NCI-H2029 treated with DMSO at 0.1 percent for 48 hours (cell line): ENCODE measurements around the gene PDZRN3.
A peak's percentile ranks its signal among the peaks of the same experiment; 100 is the strongest.

Experiments used
- DNase-seq: peaks from one replicate; lab custom pipeline; 2025; lab: John Stamatoyannopoulos, UW

The PDZRN3 gene

DNA sequence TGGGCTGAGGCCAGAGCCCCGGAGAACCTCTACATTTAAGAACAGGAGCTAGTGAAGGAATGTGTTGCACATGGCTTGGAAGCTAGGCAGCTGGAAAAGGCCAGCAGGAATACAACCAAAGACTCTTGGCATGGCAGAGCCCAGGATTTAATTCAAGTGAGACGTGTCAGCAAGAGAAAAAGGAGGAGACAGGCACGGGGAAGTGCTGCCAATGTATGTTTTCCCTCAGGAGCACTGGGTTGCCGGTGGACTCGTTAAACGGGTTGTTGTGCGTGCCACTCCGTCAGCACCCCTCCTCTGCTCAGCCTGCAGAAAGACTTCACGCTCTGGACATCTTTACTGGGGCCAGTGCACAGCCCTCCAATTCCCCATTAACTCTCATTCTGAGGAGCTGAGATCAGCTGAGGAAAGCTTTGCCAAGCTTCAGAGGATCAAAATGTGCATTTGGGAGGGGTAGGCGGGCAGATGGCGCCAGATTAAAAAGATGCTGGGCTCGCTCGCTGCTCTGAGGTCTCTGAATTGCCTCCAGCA, 103.7 kb downstream of the PDZRN3 start:
- DNase-seq = no peak

DNA sequence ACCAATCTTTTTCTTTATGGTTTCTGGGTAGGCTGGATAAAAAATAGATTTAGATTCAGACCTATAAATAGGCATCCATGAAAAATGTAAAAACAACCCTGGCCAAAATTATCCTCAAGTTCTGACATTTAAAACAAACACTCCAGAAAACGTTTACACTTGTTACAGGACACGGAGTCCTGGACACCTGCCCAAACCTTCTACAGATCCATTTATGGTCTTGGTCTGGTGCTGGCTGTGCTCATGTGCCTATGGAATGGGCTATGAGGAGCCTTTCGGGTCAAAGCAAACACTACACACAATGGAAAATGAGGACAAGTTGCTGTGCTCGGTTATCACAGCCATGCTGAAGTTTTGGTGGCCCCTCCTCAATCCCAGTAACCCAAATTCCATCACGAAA, 108.1 kb downstream of the PDZRN3 start:
- peak; percentile 65 for DNase-seq

DNA sequence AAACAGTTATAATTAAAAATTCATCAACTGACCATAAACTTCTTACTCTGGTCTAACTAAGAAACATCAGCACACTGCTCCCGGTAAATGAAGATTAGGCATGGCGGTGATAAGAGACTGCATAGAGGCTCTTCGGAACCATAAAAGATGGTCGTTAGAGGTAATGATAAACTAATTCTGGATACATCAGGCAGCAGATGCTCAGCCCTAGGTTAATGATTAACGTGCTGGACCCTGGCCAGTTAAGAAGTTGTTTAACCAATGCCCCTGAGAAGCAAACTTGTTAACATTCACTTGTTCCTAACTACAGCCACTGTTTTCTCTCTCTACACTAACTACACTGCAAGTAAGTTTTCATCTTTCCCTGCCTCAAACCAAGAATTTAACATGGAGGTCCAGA, 111.5 kb downstream of the PDZRN3 start:
- no peak for DNase-seq

DNA sequence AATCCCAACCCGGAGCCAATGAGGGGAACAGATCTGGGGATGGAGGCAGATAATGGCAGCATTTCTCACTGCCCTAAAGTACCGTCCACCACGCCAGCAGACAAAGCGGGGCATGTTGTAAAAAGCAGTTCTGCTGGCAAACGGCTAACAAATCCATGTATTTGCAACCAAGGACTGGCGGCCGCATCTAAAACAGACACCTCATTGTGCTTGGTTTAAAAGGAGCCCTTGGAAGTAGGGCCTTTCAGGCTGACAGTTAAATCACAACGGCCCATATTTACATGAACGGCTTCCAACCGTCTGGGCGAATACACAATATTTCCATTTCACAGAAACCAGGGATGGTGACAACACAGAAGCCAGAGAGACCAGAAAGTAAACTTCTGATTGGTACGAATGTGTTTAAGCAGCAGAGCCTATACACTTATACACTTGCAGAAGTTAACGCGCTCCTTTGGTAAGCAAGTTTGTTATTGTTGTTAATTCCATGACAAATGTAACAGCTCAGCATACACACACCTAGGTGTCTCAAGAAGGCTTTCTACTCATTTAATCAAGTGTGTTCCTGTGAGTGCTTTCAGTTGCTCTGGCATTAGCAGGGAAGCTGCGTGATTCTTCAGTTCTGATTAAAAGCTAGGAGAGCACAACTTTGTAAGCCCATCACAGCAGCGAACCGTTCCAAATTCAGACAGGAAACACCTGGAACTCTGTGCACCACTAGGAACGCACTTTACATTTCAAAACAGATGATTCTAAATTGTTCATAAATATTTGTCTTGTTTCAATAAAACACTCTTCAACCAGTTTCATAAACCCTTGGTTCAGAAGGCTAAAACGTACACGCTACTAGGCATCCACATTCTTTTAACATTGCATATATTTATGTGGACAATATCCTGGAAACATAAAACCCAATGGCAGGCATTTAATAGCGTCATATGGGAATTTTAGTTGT, 112.9 kb downstream of the PDZRN3 start:
- no peak for DNase-seq

DNA sequence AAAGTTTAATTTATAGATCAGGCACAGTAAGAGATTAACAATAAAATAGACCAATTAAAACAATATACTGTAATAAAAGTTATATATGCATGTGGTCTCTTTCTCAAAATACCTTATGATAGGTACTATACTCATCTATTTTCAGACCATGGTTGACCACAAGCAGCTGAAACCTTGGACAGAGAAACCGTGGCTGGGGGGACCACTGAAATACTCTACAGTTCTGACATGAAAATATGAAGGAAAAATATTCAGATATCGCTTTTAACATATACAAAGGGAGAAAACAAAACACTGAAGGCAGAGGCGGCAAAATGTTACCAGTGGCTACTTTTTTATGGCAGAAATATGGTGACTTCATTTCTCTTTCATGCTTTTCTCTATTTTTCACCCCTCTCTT, 114.0 kb downstream of the PDZRN3 start:
- no peak for DNase-seq

DNA sequence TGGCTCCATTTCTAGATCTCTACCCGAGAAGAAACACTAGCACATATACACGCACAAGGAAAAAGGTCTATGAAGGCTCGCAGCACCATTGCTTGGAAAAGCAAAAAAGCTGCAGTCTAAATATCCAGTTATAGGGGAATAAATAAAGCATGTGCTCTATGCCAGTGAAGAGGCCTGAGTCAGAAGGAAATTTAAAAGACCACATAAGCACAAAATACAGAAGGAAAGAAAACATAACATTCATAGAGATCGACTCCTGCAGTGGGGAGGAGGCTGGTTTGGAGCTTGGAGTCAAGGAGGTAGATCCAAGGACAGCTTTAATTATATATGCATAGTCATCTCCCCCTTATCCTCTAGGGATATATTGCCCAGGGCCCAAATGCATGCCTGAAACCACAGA, 114.4 kb downstream of the PDZRN3 start:
- DNase-seq = no peak

DNA sequence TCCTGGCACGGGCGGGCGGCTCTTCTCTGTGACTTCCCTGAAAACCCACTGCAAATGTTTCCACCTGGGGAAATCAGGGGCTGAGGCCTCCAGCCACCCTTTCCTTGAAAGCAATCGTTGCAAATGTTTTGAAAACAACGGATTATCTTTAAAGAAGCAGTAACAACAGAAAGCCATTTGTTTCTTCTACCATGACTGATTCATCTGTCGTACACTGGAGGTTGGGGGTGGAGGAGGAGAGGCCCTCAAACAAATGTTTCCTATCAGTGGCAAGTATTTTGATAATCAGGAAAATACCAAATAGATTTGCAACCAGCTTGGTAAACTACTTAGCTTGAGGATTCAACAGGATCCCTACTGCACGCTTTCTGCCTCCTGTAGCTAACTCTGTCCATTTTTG, 114.9 kb downstream of the PDZRN3 start:
- no peak for DNase-seq

DNA sequence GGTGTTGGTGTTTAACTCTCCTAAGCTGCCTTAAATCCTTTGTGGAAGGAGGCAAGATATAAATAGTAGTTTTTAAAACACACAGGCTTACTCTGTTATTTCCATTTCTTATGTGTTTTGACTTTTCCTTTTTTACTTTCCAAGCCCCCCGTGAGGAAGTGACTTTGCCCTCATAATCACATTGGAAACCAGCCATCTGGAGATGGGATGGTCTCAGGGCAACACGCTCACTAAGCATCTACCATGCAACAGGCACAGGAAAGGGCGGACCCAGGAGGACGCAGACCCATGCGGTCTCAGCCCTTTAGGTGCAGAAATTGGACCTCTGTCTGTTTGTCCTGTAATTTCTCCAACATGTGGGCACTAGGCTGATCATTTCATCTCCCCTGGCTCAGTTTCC, 115.7 kb downstream of the PDZRN3 start:
- no peak for DNase-seq

DNA sequence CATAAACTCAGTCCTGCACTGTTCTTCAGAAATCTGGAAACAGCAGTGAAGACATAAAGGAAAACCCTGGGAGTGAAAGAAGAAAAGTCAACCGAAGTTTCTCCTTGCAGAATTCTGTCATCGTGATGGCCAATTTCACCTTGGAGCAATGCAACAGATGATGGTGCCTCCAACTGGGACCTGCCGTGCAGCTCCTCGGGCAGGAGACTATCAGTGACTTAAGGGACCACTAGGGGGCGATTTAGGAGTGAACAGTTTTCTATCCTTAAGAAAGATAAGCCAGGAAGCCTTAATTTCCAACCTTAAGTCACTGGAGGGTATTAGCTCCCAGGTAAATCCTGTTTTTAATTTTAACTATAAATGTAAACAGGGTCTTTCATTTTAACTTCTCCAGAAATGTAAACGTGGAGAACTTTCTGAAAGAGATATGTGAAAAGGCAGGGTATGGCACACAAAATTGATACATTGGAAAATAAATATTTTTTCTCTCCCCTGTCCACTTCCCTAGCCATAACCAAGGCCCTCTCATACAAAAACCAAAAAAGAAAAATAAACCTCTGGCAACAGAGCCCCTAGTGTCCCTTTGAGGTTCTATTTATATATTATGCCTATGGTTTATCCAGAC, 116.3 kb downstream of the PDZRN3 start:
- DNase-seq = peak; percentile 27

DNA sequence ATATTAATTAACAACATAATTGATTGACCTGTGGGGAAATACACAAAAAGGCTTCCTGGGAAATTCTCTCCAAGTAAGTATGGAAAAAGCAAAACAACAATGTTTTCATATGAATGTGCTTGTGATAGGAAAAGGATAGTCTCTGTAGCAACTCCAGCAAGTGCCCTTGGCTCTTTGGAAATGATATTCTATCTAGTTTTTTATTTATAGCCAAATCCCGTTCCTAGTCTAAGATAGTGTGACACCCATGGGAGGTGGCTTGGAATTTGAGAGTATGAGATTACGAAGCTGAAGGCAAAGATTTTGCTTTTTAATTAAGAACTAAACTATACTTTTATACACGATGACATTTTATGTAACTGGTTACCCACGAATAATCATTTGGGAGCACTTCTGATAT, 119.9 kb downstream of the PDZRN3 start:
- DNase-seq = no peak

DNA sequence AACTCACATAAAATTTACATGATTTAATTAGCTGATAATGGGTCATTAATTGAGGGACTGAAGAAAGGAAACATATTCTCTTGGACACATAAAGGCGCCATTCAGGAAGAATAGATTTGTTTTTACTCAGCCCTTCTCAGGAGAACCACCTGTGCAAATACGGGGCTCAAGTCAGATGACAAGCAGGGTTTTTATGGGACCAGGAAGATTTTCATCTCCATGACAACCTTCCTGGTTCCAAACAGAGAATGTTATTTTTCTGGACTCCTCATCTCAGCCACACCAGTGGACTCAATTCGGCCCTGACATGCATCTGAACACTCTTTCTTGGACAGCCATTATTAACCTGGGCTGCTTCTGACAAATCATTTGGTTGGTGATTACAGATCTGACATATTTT, 120.5 kb downstream of the PDZRN3 start:
- peak; percentile 29 for DNase-seq

DNA sequence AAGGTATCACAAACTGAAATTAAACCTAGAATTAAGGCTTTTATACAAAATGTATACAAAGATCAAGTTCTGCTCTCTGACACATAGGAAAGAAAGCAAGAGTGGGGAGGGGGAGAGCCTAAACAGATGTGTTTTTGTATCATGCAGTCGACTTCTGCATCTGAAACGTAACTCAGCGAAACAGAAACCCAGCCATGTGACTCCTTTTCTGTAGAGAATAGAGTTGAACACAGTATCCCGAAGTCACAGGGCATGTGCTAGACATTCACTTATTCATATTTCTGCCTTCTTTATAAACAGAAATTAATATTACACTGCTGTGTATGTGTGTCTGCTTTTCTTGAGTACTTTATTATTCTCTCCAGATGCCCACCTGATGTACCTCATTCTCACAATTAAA, 121.0 kb downstream of the PDZRN3 start:
- DNase-seq = no peak

DNA sequence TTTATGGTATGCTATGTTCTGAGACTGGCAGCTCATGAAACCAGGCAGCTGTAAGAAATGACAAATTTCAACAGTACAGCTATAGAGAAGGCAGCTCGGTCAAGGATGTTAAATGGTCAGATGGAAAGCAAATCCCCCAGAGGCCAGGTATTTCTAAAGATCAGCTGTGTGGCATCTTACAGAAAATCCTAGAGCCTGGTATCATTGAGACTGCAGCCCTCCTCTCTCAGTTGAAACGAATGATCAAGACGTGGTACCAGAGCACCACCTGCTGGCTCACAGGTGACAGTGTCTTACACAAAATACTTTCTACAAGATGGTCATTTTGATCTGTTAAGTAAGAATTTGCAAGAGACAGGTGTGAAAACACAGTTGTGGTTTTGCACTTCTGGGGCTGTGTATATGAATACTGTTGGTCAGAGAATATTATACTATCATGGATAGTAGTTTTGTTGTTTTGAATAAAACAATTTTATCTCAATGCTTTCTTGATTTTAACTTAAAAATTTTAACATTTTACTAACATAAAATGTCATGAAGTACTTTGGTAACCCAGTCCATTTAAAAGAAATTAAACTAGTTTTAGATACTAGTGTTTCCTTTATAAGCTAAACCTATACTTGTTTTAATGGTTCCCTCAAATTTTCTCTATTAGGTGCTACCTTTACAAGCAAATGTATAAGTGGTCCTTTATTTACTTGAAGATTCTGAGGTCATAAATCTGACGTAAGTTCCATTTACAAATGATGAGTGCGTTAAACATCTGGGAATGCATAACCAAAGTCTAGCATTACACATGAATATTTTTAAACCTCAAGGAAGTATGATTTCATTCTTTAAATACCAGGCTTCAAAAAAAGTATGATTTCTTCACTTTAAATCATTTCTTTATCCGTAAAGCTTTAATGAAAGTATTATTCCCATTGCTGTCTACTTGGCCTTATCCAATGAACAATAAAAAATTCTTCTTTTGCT, 121.8 kb downstream of the PDZRN3 start:
- no peak for DNase-seq

DNA sequence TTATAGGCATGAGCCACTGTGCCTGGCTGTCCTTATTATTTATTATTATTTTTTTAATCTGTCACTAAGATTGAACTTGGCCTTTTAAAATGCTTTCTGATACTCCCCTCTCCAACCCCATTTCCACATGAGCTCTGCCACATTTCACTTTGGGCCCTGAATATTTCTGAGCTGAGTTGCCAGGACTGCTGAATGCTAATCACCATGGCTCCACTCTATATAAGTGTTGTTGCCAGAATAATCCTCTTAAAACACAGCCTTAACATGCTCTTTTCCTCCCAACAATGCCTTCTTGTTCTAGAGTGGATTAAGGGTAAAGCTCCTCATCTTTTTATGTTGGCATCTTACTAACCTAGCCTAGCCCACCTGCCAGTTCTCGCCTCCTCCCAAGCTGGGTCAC, 124.4 kb downstream of the PDZRN3 start:
- no peak for DNase-seq

DNA sequence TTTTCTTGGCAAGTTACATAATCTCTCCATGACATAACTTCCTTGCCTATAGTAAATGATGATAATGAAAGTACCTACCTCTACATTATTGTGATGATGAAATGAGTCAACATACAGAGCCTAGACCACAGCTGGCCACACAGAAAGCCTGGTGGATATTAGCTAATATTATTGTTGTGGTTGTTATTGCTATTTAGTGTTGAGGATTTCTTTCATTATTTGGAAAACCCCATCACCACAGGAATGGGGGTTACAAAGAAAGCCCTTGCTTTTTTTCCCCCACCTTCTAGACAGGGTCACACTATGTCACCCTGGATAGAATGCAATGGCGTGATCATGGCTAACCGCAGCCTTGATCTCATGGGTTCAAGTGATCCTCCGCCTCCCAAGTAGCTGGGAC, 125.0 kb downstream of the PDZRN3 start:
- no peak for DNase-seq

DNA sequence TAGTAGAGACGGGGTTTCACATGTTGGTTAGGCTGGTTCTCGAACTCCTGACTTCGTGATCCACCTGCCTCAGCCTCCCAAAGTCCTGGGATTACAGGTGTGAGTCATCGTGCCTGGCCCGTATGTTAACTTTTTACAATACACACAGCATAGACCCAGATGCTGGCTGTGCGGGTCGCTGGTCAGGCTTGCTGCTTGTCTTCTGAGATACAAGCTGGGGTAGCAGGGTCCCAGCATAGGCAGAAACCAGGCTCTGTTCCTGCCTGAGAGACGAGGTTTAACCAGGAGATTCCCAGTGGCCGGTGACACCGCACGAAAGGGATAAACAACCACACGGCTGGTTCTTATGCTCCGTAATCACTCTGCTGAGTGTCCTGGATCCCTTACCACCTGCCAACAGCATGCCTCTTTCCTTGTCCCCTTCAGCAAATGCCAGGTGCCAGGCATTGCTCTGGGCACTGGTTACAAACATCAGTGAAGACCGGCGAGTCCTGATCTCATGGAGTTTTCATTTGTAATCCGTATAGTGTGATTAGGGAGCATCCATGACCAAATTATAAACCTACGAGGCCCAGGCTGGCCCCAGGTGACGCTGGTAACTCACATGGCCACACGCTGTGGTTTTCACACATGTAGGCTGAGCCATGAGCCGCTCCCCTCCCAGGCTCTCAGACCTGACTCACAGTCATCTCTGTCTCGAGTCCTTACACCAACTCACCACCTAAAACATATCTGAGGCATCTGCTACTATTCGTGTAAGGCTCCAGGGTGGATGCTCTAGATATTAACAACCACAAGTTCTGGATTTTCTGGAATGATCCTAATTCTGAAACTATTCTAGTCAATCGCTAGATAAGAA, 125.7 kb downstream of the PDZRN3 start:
- DNase-seq = no peak

DNA sequence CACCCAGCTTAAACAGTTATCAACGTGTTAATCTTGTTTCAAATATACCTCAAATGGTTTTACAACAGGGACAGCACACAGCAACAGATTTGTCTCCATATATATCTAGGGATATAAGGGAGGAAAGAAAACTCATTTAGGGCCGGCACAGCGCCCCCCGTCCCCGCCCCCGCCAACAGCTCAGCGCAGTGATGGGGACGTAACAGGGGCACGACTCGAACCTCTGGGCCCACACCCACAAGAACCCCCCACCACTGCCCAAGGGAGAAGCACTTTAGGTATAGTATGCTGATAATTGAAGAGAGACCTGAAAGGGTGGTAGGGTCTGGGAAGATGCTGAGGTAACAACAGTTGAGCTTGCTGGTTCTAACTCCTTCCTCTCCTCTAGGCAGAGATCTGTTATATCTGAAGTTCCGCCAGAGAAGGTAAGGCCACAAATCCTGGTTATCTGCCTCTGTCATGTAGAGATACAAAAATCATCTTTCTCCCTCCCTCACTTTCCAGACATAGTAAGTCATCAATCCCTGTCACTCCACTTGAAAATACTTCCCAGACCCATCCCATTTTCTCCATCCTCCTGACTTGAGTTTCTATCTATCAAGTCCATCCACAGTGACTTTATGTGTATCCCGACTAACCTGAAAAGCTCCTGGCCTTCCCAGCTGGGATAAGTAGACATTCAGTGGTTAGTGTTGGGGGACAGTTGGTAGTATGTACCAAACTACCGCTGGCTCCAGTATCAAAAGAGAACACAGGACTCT, 126.9 kb downstream of the PDZRN3 start:
- no peak for DNase-seq

DNA sequence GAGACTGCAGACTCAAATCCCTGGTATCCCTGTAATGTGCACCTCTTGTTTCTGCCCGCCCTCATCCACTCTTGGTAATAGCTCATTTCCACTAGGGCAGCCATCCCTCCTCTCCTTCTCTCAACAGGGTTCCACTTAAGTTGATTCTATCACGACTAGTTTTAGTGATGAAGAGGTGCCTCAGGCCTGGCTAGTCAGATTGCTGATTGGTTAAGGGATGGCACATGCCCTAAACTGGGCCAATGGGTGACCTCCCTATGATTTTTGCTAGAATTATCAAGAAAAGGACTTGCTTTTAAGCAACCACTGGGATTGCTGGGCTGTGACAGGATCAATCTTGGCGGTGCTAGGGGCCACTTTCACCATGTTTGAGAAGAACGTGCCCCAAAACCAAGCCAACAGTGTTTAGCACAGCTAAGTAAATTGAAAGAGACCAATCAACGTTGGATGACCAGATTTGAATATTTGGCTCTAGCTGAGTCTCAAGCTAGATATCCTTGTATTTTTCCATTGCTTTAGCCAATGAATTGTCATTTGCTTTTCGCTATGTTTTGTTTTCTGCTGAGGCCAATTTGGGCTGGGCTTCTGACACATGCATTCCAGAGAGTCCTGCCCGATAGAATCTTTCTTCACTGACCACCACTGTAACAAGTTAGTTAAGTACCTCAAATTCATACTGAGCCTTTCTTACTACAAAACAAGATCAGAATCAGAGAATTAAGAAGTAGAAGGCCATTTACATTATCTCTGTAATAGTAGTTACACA, 131.0 kb downstream of the PDZRN3 start:
- DNase-seq = no peak

DNA sequence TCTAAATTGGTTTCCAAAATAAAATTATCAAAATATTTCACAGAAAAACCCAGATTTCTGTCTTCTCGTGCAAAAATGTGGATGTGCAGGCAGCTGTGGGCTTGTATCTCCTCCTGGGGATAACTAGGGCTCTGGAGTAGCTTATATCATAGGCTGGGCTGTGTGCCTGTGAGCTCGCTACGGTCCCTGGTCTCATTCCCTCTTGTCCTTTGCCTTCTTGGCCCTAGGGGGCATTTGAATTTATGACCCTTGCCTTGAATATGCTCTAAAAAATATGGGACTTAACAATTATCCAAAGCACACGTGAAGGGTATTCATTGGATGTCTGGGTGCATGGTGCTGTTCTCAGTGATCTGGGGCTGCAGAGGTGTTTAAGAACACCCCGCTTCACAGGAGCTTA, 132.6 kb downstream of the PDZRN3 start:
- DNase-seq = no peak

DNA sequence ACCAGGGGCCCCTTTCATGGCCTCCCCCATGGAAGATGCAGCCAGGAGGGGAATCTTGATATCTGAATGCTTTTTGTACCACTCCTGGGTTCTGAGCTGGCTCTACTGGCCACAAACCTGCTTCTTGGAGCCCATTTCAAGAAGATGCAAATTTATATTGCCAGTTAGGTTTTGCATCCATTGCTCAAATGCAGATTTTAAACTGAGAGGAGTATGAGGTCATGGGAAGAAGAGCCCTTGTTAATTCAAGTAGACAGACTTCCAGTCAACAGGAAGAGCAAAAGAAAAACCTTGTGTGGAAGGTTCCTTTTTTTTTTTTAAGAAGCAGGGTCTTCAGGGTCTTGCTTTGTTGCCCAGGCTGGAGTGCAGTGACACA, 133.5 kb downstream of the PDZRN3 start:
- no peak for DNase-seq
